Colonic mucosa (tissue), 4 donors: Measurements from ENCODE around the gene LRMDA. TPM values are rescaled to one million over a fixed set of nuclear protein-coding genes. Genes with fewer than 3 reads are reported as not detected.

Experiments used
- DNase-seq: peaks from one replicate; pipeline ENCODE4 v3.0.0-alpha.2; 2020
- H3K27ac ChIP-seq: fragments of 200-600 bp; one replicate; pipeline ENCODE4 v1.8.0; 2021
- H3K27me3 ChIP-seq: fragments of 200-600 bp; one replicate; pipeline ENCODE4 v1.8.0; 2021
- H3K36me3 ChIP-seq: fragments of 200-600 bp; one replicate; pipeline ENCODE4 v1.8.0; 2021
- H3K4me1 ChIP-seq: fragments of 200-600 bp; one replicate; pipeline ENCODE4 v1.8.0; 2021; ENCODE audit warnings: mild to moderate bottlenecking
- H3K4me3 ChIP-seq: fragments of 200-600 bp; one replicate; pipeline ENCODE4 v1.8.0; 2021
- H3K9ac ChIP-seq, 2 donors: one replicate each; pipeline ENCODE4 v1.7.0; 2013; ENCODE audit warnings: control low read depth in 2 of 2, low read depth in 2 of 2, low read length in 2 of 2
- H3K9me3 ChIP-seq: fragments of 200-600 bp; one replicate; pipeline ENCODE4 v1.8.0; 2021
- CTCF ChIP-seq: fragments of 200-600 bp; IDR thresholded peaks from one replicate; pipeline ENCODE4 v1.8.0; 2022; ENCODE audit warnings: antibody characterized with exemption, mild to moderate bottlenecking
- intact Hi-C: fragments of 100-400 bp; cut with DNase I; formaldehyde crosslinking; loops from one replicate; pipeline ENCODE4 v1.14.1; 2022
- total RNA-seq, 2 donors: library from RNA; stranded (reverse); fragmentation: NEBNext Ultra II Directional in 1 of 2; extraction: Animal tissue kit (Norgen Biotek cat#: 25700) in 1 of 2; gene quantifications; one replicate each; pipeline ENCODE4 v1.2.1, GENCODE V29; 2021
- donor health status: healthy.
- donor health status: DM: no; HTN: no; CAD: no.
- donor health status: DM: no; HTN: no; CAD: no.

The LRMDA gene
- total RNA-seq, 2 donors from 2014 or later, result 2.5 to 5.2 TPM

DNA sequence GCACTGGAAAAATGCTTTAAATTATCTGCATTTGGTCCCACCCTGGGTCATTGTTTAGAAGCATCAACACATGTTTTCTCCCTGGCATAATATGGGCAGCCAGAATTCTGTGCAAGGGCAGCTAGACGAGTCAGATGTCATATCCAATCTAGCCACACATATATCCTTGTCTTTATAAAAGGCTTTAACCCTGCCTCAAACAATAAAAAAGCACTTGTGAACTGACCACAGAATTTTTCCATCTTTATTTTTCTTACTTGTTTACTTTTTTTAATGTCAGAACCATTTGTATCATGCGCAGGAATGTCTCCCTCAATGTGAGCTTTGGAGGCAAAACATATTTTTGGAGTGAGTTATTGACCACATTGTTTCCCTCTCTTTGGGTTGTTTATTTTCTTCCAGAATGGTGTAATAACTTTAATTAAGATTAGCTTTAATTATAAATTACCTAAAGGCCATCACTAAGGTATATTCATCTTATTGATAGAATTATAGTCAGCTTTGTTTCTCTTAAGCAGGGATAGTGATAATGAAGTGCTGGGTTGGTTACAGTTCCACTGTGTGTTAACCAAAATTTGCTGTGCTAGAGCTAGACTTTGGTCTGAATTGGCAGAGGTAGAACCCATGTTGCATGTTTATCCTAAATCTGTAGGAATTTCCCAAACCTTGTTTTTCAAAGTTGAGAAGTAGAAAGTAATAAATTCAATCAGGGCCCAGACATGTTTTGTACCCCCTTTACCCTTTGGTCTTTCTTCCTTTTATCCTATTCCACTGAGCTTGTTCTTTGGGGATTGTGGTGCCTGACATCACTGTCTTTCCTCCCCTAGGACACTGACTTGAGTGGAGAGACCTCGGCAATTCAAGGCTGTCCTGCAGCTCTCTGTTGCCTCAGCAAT lies 1127.8 kb downstream of the LRMDA start:
- Histone ChIP-seq H3K27me3 (no peaks in the 10 kb centered on the region), H3K36me3 (no peaks in the 10 kb centered on the region), H3K9ac (no peak overlapping the region), H3K4me3 (no peak overlapping the region), H3K9me3 (no peaks in the 10 kb centered on the region), H3K4me1 (no peaks in the 10 kb centered on the region), H3K27ac (no peak overlapping the region)
- no peak for DNase-seq
- intact Hi-C loops, result no loop called here
- no peak for TF ChIP-seq CTCF

DNA sequence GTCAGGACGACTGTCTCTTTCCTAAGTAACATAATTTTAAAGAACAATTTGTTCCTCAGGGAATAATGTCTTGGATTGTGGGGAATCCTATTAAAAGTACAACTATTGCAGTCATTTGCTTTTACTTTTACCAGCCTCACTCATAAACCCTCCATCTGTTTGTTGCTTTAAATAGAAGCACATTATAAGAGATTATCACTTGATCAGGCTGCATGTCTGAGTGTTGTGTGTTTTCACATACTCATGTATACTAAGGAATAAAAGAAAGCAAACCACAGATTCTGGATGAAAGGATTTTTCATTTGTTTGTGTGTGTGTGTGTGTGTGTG lies 1128.4 kb downstream of the LRMDA start:
- Histone ChIP-seq H3K4me1 (no peaks in the 10 kb centered on the region), H3K4me3 (no peak overlapping the region), H3K27me3 (no peaks in the 10 kb centered on the region), H3K9ac (no peak overlapping the region), H3K27ac (no peak overlapping the region), H3K36me3 (no peaks in the 10 kb centered on the region), H3K9me3 (no peaks in the 10 kb centered on the region)
- no peak for TF ChIP-seq CTCF
- intact Hi-C loops, result no loop called here
- DNase-seq, result no peak

DNA sequence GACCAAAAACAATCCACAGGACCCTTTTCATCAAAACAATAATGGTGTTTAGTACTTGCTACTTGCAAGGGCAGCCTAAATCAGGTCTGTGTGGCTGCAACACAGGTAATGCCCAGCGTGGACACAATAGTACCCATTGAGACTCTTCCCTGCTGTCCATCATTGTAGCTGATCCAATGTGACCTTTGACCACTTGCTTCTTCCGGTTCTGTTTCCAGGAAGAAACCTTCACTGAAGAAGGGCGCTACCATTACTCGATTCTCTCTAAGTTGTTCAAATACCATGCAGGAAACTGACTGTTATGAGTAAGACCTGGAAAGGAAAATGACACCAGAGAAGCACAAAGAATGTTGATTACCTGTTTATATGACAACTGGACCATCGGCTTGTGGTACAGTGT lies 1128.9 kb downstream of the LRMDA start:
- Histone ChIP-seq H3K9ac (no peak overlapping the region), H3K36me3 (no peaks in the 10 kb centered on the region), H3K4me1 (no peaks in the 10 kb centered on the region), H3K9me3 (no peaks in the 10 kb centered on the region), H3K4me3 (no peak overlapping the region), H3K27me3 (no peaks in the 10 kb centered on the region), H3K27ac (no peak overlapping the region)
- intact Hi-C loops, result no loop called here
- no peak for TF ChIP-seq CTCF
- no peak for DNase-seq

- no peaks in the 10 kb centered on the region for H3K4me1 ChIP-seq
- H3K27me3 ChIP-seq, result no peaks in the 10 kb centered on the region
- H3K4me3 ChIP-seq, result no peak overlapping the region
- intact Hi-C loops, result no loop called here
- TF ChIP-seq CTCF, result no peak
- no peaks in the 10 kb centered on the region for H3K36me3 ChIP-seq
- no peak overlapping the region for H3K9ac ChIP-seq
- no peaks in the 10 kb centered on the region for H3K9me3 ChIP-seq
- no peak overlapping the region for H3K27ac ChIP-seq
- DNase-seq, result no peak
Measured at GRCh38 chr10:76563286-76563685, 1131.9 kb downstream of the LRMDA start.

GRCh38 chr10:76572021-76572420 lies 1140.6 kb downstream of the LRMDA start:
- no peak overlapping the region for H3K27ac ChIP-seq
- no peak for DNase-seq
- H3K36me3 ChIP-seq, result no peaks in the 10 kb centered on the region
- no peak overlapping the region for H3K9ac ChIP-seq
- H3K4me1 ChIP-seq, result no peaks in the 10 kb centered on the region
- H3K27me3 ChIP-seq, result no peaks in the 10 kb centered on the region
- no peaks in the 10 kb centered on the region for H3K9me3 ChIP-seq
- no peak overlapping the region for H3K4me3 ChIP-seq
- TF ChIP-seq CTCF, result no peak
- intact Hi-C loops, result no loop called here
